ENCODE results near the gene RTN4. TPM values are rescaled to one million over a fixed set of nuclear protein-coding genes. Genes with fewer than 3 reads are reported as not detected.

RTN4 gene
- total and polyA plus RNA-seq, 7 donors = 168 to 542 (median 289) TPM

DNA sequence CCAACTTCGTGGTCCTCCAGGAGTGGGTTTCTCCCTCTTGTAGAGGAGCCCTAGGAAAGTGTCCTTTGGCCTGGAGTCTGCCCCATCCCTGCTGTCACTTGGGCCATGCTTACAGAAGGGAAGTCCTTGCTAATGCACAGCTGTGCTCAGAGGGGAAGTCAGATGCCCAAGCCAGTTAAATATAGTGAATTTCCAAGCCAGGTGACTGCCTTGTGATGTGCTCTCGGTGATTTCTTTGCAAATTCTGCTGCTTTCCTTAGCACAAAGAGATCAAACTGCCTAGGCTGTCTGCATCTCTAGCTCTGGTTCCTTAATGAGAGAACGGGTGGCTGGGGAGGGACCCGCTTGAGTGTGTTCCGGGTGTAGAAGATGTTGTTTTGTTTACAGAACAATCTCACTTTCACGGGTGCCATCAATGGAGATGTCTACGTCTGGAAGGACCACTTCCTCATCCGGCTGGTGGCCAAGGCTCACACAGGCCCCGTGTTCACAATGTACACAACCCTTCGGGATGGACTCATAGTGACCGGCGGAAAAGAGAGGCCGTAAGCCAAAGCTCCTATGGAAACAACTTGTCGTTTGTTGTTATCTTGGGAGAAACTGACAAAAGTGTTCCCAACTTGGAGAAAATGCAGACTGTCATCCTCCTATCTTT lies 91.4 kb downstream of the RTN4 start:
- TF ChIP-seq, protein P1, sequence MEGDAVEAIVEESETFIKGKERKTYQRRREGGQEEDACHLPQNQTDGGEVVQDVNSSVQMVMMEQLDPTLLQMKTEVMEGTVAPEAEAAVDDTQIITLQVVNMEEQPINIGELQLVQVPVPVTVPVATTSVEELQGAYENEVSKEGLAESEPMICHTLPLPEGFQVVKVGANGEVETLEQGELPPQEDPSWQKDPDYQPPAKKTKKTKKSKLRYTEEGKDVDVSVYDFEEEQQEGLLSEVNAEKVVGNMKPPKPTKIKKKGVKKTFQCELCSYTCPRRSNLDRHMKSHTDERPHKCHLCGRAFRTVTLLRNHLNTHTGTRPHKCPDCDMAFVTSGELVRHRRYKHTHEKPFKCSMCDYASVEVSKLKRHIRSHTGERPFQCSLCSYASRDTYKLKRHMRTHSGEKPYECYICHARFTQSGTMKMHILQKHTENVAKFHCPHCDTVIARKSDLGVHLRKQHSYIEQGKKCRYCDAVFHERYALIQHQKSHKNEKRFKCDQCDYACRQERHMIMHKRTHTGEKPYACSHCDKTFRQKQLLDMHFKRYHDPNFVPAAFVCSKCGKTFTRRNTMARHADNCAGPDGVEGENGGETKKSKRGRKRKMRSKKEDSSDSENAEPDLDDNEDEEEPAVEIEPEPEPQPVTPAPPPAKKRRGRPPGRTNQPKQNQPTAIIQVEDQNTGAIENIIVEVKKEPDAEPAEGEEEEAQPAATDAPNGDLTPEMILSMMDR (IDR thresholded peaks at IDR 0.05) = no peak
- Histone ChIP-seq H3K27me3 (ENCODE audit: insufficient read depth in 3 of 3, low read length in 2 of 3) (no peaks in the 10 kb centered on the region), H3K36me3 (ENCODE audit: insufficient read depth in 1 of 2, low read depth in 1 of 2) (no peaks in the 10 kb centered on the region), H3K4me1 (peaks cover 7% of the 10 kb centered on the region), H3K4me3 (no peak overlapping the region), H3K9me3 (no peaks in the 10 kb centered on the region), H3K27ac (no peak overlapping the region)
- no peak for DNase-seq
- ATAC-seq = no peak
- 88 to 93% (median 91%) methylated on average over 14 of the region's 14 CpGs for WGBS, 3 donors
- intact Hi-C loops (cut with DNase I) = no loop called here

DNA sequence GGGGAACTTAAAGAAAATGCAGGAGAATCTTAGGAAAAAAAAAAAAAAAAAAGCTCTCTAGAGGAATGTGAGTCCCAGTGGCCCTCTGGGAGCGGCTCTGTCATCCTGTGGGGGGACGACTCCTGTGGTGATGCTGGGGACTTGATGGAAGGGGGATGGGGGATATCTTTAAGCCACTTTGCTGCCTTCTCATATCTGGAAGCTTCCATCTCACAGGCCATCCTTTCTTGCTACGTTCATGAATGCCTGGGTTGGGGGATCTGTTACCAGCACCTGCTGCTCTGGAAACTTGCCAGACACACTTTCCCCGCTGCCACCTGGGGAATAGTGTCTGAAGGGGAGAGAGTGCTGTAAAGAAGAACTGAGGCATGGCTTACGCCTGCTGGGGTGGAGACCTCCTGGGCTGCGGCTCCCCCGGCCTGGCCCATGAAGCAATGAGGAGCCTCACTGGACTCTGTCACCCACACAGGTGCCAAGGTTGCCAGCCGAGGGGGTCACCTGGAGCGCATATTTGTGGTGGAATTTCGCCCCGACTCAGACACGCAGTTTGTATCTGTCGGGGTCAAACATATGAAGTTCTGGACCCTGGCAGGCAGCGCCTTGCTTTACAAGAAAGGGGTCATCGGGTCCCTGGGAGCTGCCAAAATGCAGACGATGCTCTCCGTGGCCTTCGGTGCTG lies 92.8 kb downstream of the RTN4 start:
- intact Hi-C loops (cut with DNase I) = no loop called here
- no peak overlapping the region for H3K27ac ChIP-seq
- DNase-seq = no peak
- no peaks in the 10 kb centered on the region for H3K36me3 ChIP-seq (ENCODE audit: insufficient read depth in 1 of 2, low read depth in 1 of 2)
- H3K27me3 ChIP-seq (ENCODE audit: insufficient read depth in 3 of 3, low read length in 2 of 3) = no peaks in the 10 kb centered on the region
- H3K4me3 ChIP-seq = no peak overlapping the region
- ATAC-seq = no peak
- TF ChIP-seq, protein P1 (IDR thresholded peaks at IDR 0.05) = no peak
- H3K4me1 ChIP-seq = no peaks in the 10 kb centered on the region
- H3K9me3 ChIP-seq = no peaks in the 10 kb centered on the region
- 82 to 90% (median 83%) methylated on average over 18 of the region's 18 CpGs for WGBS, 3 donors

DNA sequence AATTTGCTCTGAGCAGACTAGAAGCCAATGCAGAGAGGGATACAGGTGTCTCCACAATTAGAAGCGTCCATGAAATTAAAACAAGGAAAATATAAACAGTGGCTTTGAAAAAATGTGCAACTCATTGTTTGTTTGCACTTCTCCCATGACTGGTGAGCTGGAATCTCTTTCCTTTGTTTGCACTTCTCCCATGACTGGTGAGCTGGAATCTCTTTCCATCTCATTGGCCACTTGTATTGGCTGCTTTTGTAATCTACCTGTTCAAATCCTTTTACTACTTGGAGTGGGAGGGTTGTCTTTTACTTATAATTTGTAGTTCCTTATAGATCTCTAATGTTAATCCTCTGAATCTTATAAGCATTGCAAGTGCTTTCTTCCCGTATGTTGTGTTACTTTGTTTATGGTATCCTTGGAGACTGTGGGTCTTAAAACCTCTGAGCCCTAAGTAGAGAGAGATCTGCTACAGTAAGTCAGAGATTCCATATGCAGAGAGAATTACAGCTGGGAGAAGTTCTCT lies 94.1 kb downstream of the RTN4 start:
- intact Hi-C loops (cut with DNase I) = no loop called here
- no peaks in the 10 kb centered on the region for H3K9me3 ChIP-seq
- 67 to 86% (median 71%) methylated on average over 2 of the region's 2 CpGs for WGBS, 3 donors
- no peaks in the 10 kb centered on the region for H3K36me3 ChIP-seq (ENCODE audit: insufficient read depth in 1 of 2, low read depth in 1 of 2)
- DNase-seq (no peak), ATAC-seq (no peak)
- TF ChIP-seq, protein P1 (IDR thresholded peaks at IDR 0.05) = no peak
- H3K4me1 ChIP-seq = no peaks in the 10 kb centered on the region
- H3K4me3 ChIP-seq = no peak overlapping the region
- no peaks in the 10 kb centered on the region for H3K27me3 ChIP-seq (ENCODE audit: insufficient read depth in 3 of 3, low read length in 2 of 3)
- H3K27ac ChIP-seq = no peak overlapping the region

DNA sequence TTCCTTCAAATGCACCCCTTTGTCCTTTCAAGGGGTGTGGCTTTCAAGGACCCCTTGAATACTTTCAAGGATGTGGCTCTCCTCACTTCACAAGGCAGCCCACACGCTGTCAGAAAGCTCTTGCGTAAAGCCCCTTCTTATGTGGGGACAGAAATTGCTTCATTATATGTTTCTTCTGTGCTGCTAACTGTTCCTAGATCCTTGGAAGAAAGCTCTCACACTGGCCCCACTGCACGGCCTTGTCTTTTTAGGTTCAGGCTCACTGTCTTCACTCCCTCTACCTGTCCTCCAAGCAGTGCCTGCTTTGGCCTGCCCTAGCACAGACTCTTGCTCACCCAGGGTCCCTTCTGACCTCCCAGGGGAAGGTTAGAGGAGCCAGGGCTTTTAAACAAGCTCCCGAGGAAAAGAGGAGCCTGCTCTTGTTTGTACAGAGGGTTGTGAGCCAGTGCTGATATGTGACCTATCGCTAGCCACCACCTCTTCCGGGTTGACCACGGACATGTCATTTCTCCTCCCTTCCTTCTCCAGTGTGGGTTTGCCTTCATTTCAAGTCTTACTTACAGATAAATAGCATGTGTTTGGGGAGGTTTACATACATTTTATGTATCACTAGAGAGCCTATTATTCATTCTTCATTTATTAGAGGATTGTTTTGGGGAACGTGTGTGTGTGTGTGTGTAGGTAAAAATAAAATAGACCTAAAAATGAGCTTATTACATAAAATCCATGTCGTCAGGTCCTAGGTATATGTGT lies 94.7 kb downstream of the RTN4 start:
- Histone ChIP-seq H3K9me3 (no peaks in the 10 kb centered on the region), H3K4me1 (no peaks in the 10 kb centered on the region), H3K4me3 (no peak overlapping the region), H3K27ac (no peak overlapping the region), H3K27me3 (ENCODE audit: insufficient read depth in 3 of 3, low read length in 2 of 3) (no peaks in the 10 kb centered on the region), H3K36me3 (ENCODE audit: insufficient read depth in 1 of 2, low read depth in 1 of 2) (no peaks in the 10 kb centered on the region)
- intact Hi-C loops (cut with DNase I) = no loop called here
- WGBS, 3 donors = 68 to 76% (median 69%) methylated on average over 9 of the region's 9 CpGs
- ATAC-seq (peak in 1 of 4 donors; percentile 55), DNase-seq (no peak)
- TF ChIP-seq, protein P1 (IDR thresholded peaks at IDR 0.05) = no peak
